ENCODE data around the gene GCH1. TPM values are rescaled to one million over a fixed set of nuclear protein-coding genes. Genes with fewer than 3 reads are reported as not detected.
A peak's percentile ranks its signal among the peaks of the same experiment; 100 is the strongest.
"Not testable (repeated sequence)": the region's sequence is repeated elsewhere in the genome, so short reads cannot be mapped to it uniquely, and the experiment has no call there.

GCH1 gene
- total and polyA plus RNA-seq, 8 donors, result 3.4 to 42.6 (median 6.7) TPM

DNA sequence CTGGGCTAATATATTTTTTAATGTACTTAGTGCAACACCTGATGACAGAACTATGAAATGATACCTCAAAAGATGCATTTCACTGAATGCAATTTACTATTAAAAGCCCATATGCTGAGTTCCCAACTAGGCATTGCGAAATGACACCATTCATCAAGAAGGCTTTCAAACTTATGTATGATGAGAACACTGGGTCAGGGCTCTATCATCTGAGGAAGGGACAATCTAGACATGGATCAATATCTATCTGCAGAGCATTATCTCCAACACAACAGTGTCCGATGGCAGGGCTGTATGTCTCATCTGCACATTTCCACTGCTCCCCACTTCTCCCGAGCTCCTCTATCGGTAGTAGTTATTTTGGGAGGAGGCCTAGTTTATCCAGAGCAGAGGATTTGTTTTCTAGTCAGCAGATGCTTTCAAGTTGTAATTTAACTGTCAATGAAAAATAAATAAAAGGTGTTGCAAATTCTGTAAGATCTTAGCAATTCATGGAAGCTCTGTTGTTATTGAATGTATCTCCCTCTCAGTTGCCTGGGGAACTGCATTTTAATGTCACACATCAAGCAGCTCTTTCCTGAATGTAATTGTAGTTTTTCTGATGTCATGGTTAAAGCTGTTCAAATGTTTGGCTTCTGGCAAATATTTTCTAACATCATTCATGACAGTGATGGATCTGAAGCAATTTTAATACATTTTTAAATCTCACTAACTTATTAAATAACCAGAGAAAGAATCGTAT is 7.4 kb upstream of the GCH1 start:
- H3K36me3 ChIP-seq, result no peaks in the 10 kb centered on the region
- H3K27ac ChIP-seq, result no peak overlapping the region
- no peaks in the 10 kb centered on the region for H3K9me3 ChIP-seq
- intact Hi-C loops (cut with DNase I), result no loop called here
- ATAC-seq (peak in 1 of 4 donors; percentile 25), FAIRE-seq (no peak), DNase-seq (no peak)
- WGBS, 2 donors, result 79 to 80% methylated on average over 5 of the region's 5 CpGs
- TF ChIP-seq, protein P1, sequence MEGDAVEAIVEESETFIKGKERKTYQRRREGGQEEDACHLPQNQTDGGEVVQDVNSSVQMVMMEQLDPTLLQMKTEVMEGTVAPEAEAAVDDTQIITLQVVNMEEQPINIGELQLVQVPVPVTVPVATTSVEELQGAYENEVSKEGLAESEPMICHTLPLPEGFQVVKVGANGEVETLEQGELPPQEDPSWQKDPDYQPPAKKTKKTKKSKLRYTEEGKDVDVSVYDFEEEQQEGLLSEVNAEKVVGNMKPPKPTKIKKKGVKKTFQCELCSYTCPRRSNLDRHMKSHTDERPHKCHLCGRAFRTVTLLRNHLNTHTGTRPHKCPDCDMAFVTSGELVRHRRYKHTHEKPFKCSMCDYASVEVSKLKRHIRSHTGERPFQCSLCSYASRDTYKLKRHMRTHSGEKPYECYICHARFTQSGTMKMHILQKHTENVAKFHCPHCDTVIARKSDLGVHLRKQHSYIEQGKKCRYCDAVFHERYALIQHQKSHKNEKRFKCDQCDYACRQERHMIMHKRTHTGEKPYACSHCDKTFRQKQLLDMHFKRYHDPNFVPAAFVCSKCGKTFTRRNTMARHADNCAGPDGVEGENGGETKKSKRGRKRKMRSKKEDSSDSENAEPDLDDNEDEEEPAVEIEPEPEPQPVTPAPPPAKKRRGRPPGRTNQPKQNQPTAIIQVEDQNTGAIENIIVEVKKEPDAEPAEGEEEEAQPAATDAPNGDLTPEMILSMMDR (IDR thresholded peaks at IDR 0.05), result no peak
- no peak overlapping the region for H3K4me3 ChIP-seq
- no peaks in the 10 kb centered on the region for H3K27me3 ChIP-seq
- H3K4me1 ChIP-seq, result no peaks in the 10 kb centered on the region

DNA sequence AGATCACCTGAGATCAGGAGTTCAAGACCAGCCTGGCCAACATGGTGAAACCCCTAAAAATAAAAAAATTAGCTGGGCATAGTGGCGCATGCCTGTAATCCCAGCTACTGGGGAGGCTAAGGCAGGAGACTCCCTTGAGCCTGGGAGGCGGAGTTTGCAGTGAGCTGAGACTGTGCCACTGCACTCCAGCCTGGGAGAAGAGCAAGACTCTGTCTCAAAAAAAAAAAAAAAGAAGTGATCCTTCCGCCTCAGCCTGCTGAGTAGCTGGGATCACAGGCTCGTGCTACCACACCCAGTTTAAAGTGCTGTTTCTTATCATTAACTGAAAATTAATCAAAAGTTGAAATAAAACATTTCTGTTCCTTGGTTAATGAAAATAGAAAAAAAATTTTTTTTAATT is 6.3 kb upstream of the GCH1 start:
- H3K9me3 ChIP-seq; H3K36me3 ChIP-seq; DNase-seq; H3K27ac ChIP-seq; H3K4me1 ChIP-seq; intact Hi-C loops (cut with DNase I); ATAC-seq; FAIRE-seq; H3K27me3 ChIP-seq; H3K4me3 ChIP-seq: not testable (repeated sequence)
- 86 to 90% methylated on average over 4 of the region's 4 CpGs for WGBS, 2 donors

DNA sequence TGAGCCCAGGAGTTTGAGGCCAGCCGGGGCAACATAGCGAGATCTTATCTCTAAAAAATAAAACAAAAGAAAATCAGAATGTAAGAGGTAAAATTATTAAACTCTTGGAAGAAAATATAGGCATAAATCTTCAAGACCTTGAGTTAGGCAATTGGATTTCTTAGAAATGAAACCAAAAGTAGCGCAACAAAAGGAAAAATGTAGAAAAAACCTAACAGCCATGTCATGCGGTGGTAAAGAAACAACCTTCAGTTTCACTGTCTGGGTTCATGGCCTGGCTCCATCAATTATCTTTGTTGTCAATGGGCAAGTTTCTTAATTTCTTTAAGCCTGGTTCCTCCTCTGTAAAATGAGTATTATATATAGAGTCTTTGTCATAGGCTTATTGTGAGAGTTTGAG is 5.6 kb upstream of the GCH1 start:
- no peaks in the 10 kb centered on the region for H3K4me1 ChIP-seq
- WGBS, 2 donors, result 78 to 93% methylated on average over 4 of the region's 4 CpGs
- intact Hi-C loops (cut with DNase I), result no loop called here
- no peak overlapping the region for H3K27ac ChIP-seq
- no peak overlapping the region for H3K4me3 ChIP-seq
- H3K27me3 ChIP-seq, result no peaks in the 10 kb centered on the region
- FAIRE-seq (no peak), DNase-seq (no peak), ATAC-seq (no peak)
- H3K9me3 ChIP-seq, result no peaks in the 10 kb centered on the region
- TF ChIP-seq, protein P1 (IDR thresholded peaks at IDR 0.05), result no peak
- no peaks in the 10 kb centered on the region for H3K36me3 ChIP-seq

DNA sequence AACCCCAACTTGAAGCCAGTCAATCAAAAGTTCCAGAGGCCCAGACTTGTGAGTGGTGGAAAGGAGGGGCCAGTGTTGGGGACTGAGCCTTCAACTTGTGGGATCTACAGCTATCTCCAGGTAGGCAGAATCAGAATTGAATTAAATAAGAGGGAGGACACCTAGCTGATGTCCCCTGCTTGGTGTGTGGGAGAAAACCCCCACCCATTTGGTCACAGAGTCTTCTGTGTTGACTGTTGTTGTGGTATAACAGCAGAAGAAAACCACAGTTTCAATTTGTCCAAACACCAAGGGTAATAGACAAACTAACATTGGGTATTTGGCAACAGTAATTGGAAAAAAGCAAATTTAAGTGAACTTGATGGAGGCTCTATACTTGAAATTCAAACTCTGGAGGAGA is 3.4 kb upstream of the GCH1 start:
- ATAC-seq, result no peak
- H3K27me3 ChIP-seq, result no peaks in the 10 kb centered on the region
- H3K27ac ChIP-seq, result no peak overlapping the region
- TF ChIP-seq, protein P1 (IDR thresholded peaks at IDR 0.05), result no peak
- no peaks in the 10 kb centered on the region for H3K4me1 ChIP-seq
- no peak for FAIRE-seq
- H3K9me3 ChIP-seq, result no peaks in the 10 kb centered on the region
- DNase-seq, result no peak
- intact Hi-C loops (cut with DNase I), result no loop called here
- H3K4me3 ChIP-seq, result no peak overlapping the region
- H3K36me3 ChIP-seq, result no peaks in the 10 kb centered on the region

DNA sequence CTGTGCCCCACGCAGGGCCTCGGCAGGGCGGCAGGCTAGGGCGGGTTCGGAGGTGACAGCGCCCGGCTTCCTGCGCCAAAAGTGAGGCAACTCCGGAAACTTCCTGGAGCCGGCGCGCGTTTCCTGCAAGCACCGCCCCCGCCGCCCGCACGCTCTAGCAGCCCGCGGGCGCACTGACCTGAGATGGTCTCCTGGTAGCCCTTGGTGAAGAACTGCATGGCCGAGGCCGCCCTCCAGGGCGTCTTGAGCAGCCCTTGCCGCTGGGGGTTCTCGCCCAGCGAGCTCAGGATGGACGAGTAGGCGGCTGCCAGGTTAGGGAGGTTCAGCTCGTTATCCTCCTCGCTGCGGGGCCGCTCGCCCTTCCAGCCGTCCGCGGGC is 494 bp downstream of the GCH1 start:
- Histone ChIP-seq H3K9me3 (no peaks in the 10 kb centered on the region), H3K4me1 (no peaks in the 10 kb centered on the region), H3K27ac (peak overlapping the region; percentile 87 to 93 (median 92)), H3K36me3 (no peaks in the 10 kb centered on the region), H3K27me3 (no peaks in the 10 kb centered on the region), H3K4me3 (peak overlapping the region; percentile 68 to 91 (median 87))
- DNase-seq (peak; percentile 68 to 90 (median 78)), FAIRE-seq (no peak), ATAC-seq (peak; percentile 69 to 78 (median 73))
- intact Hi-C loops (cut with DNase I), result no loop called here
- WGBS, 2 donors, result 0% methylated on average over 33 to 37 of the region's 37 CpGs
- TF ChIP-seq, protein P1 (IDR thresholded peaks at IDR 0.05), result no peak

Measured in pancreas (tissue), 10 donors.